Measurements from ENCODE around the gene SLC6A2. TPM values are rescaled to one million over a fixed set of nuclear protein-coding genes. Genes with fewer than 3 reads are reported as not detected.
"Not testable (repeated sequence)": the region's sequence is repeated elsewhere in the genome, so short reads cannot be mapped to it uniquely, and the experiment has no call there.

Gene SLC6A2
- total RNA-seq, 6 donors from 2014 or later, result 0.20 TPM; not detected in 5

- Histone ChIP-seq H3K27me3 (no peaks in the 10 kb centered on the region), H3K36me3 (no peaks in the 10 kb centered on the region), H3K4me3 (no peak overlapping the region), H3K9me3 (no peaks in the 10 kb centered on the region), H3K4me1 (no peaks in the 10 kb centered on the region), H3K27ac (no peak overlapping the region)
- no peak for TF ChIP-seq EP300 (IDR thresholded peaks at IDR 0.05)
- no peak for TF ChIP-seq POLR2A (IDR thresholded peaks at IDR 0.05)
- DNase-seq (no peak), ATAC-seq (ENCODE audit: low FRiP score in 2 of 2) (no peak)
- 65 to 77% methylated on average over 2 to 4 of the region's 4 CpGs for WGBS, 2 donors
Observed at GRCh38 chr16:55736671-55737070, 80.9 kb downstream of the SLC6A2 start.

GRCh38 chr16:55737318-55737717 lies 81.5 kb downstream of the SLC6A2 start:
- Histone ChIP-seq H3K4me1 (no peaks in the 10 kb centered on the region), H3K27me3 (no peaks in the 10 kb centered on the region), H3K4me3 (no peak overlapping the region), H3K27ac (no peak overlapping the region), H3K36me3 (no peaks in the 10 kb centered on the region), H3K9me3 (no peaks in the 10 kb centered on the region)
- no peak for ATAC-seq (ENCODE audit: low FRiP score in 2 of 2)
- no peak for DNase-seq
- no peak for TF ChIP-seq POLR2A (IDR thresholded peaks at IDR 0.05)
- TF ChIP-seq CTCF (IDR thresholded peaks at IDR 0.05), result no peak
- TF ChIP-seq EP300 (IDR thresholded peaks at IDR 0.05), result no peak
- no peak for TF ChIP-seq POLR2AphosphoS5 (IDR thresholded peaks at IDR 0.05)
- 70 to 75% methylated on average over 3 of the region's 3 CpGs for WGBS, 2 donors

GRCh38 chr16:55737966-55738365 lies 82.2 kb downstream of the SLC6A2 start:
- Histone ChIP-seq H3K9me3 (no peaks in the 10 kb centered on the region), H3K4me1 (no peaks in the 10 kb centered on the region), H3K27ac (no peak overlapping the region), H3K27me3 (no peaks in the 10 kb centered on the region), H3K36me3 (no peaks in the 10 kb centered on the region), H3K4me3 (no peak overlapping the region)
- DNase-seq (peak in 1 of 2 donors; percentile 36), ATAC-seq (ENCODE audit: low FRiP score in 2 of 2) (no peak)
- 82 to 83% methylated on average over 9 of the region's 9 CpGs for WGBS, 2 donors
- TF ChIP-seq POLR2A (IDR thresholded peaks at IDR 0.05) (no peak), CTCF (IDR thresholded peaks at IDR 0.05) (no peak)

GRCh38 chr16:55746081-55746480 lies 90.3 kb downstream of the SLC6A2 start:
- no peaks in the 10 kb centered on the region for H3K27me3 ChIP-seq
- H3K36me3 ChIP-seq, result no peaks in the 10 kb centered on the region
- no peaks in the 10 kb centered on the region for H3K9me3 ChIP-seq
- ATAC-seq (ENCODE audit: low FRiP score in 2 of 2), result no peak
- WGBS, 2 donors, result 60 to 62% methylated on average over 4 of the region's 4 CpGs
- H3K27ac ChIP-seq, result no peak overlapping the region
- DNase-seq, result no peak
- no peaks in the 10 kb centered on the region for H3K4me1 ChIP-seq
- TF ChIP-seq EP300 (IDR thresholded peaks at IDR 0.05) (no peak), POLR2A (IDR thresholded peaks at IDR 0.05) (no peak), POLR2AphosphoS5 (IDR thresholded peaks at IDR 0.05) (no peak), CTCF (IDR thresholded peaks at IDR 0.05) (no peak)
- no peak overlapping the region for H3K4me3 ChIP-seq

- H3K36me3 ChIP-seq, result no peaks in the 10 kb centered on the region
- H3K9me3 ChIP-seq, result peaks cover 0 to 5% (median 0%) of the 10 kb centered on the region in 4 donors
- no peak for ATAC-seq (ENCODE audit: low FRiP score in 2 of 2)
- no peaks in the 10 kb centered on the region for H3K4me1 ChIP-seq
- DNase-seq, result no peak
- no peak overlapping the region for H3K4me3 ChIP-seq
- H3K27me3 ChIP-seq, result no peaks in the 10 kb centered on the region
- TF ChIP-seq POLR2AphosphoS5 (IDR thresholded peaks at IDR 0.05) (no peak), CTCF (IDR thresholded peaks at IDR 0.05) (no peak), POLR2A (IDR thresholded peaks at IDR 0.05) (no peak), EP300 (IDR thresholded peaks at IDR 0.05) (no peak)
- whole genome bisulfite sequencing, 2 donors, result 62 to 71% methylated on average over 4 of the region's 4 CpGs
- no peak overlapping the region for H3K27ac ChIP-seq
Observed at GRCh38 chr16:55747785-55748184, 92.0 kb downstream of the SLC6A2 start.

- H3K27ac ChIP-seq, result peak overlapping the region in 1 of 4 donors; percentile 34
- not testable (repeated sequence) for H3K4me1 ChIP-seq
Observed at GRCh38 chr16:55752465-55753144, 96.8 kb downstream of the SLC6A2 start.

GRCh38 chr16:55753145-55753631 lies 97.4 kb downstream of the SLC6A2 start:
- not testable (repeated sequence) for H3K4me3 ChIP-seq; H3K4me1 ChIP-seq; DNase-seq; ATAC-seq (ENCODE audit: low FRiP score in 2 of 2); H3K36me3 ChIP-seq; H3K27me3 ChIP-seq
- WGBS, 2 donors, result 39 to 57% methylated on average over 4 of the region's 4 CpGs
- peaks cover 0 to 14% (median 3%) of the 10 kb centered on the region in 4 donors for H3K9me3 ChIP-seq
- peak overlapping the region; percentile 40 to 58 (median 52) for H3K27ac ChIP-seq

More at GRCh38 chr16:55752465-55753144, 96.8 kb downstream of the SLC6A2 start:
- peaks cover 0 to 14% (median 3%) of the 10 kb centered on the region in 4 donors for H3K9me3 ChIP-seq
- not testable (repeated sequence) for H3K4me3 ChIP-seq; H3K36me3 ChIP-seq; ATAC-seq (ENCODE audit: low FRiP score in 2 of 2); DNase-seq; H3K27me3 ChIP-seq
- 53 to 59% methylated on average over 5 of the region's 5 CpGs for WGBS, 2 donors

All from upper lobe of left lung (tissue), 6 donors.